Measurements from ENCODE around the gene CELF4.

Gene CELF4

GRCh38 chr18:37575646-37576045, 10.0 kb upstream of the CELF4 start:
- FAIRE-seq (no peak), DNase-seq (ENCODE audit: insufficient read length, low spot score) (no peak)

- DNase-seq (ENCODE audit: insufficient read length, low spot score) = no peak
- FAIRE-seq = no peak
Measured at GRCh38 chr18:37574113-37574512, 8.5 kb upstream of the CELF4 start.

GRCh38 chr18:37572736-37573135, 7.1 kb upstream of the CELF4 start:
- no peak for DNase-seq (ENCODE audit: insufficient read length, low spot score)
- FAIRE-seq = no peak

GRCh38 chr18:37571266-37571665, 5.7 kb upstream of the CELF4 start:
- no peak for DNase-seq (ENCODE audit: insufficient read length, low spot score)
- no peak for FAIRE-seq

- DNase-seq (ENCODE audit: insufficient read length, low spot score) (no peak), FAIRE-seq (no peak)
Measured at GRCh38 chr18:37570336-37570930, 4.8 kb upstream of the CELF4 start.

- DNase-seq (ENCODE audit: insufficient read length, low spot score) (no peak), FAIRE-seq (no peak)
Measured at GRCh38 chr18:37568671-37569070, 3.1 kb upstream of the CELF4 start.

- FAIRE-seq = no peak
- DNase-seq (ENCODE audit: insufficient read length, low spot score) = no peak
Measured at GRCh38 chr18:37567994-37568359, 2.4 kb upstream of the CELF4 start.

GRCh38 chr18:37567061-37567993, 1.7 kb upstream of the CELF4 start:
- FAIRE-seq = no peak

GRCh38 chr18:37566479-37567060, 972 bp upstream of the CELF4 start:
- no peak for DNase-seq (ENCODE audit: insufficient read length, low spot score)
- no peak for FAIRE-seq

More at GRCh38 chr18:37567061-37567993, 1.7 kb upstream of the CELF4 start:
- DNase-seq (ENCODE audit: insufficient read length, low spot score) = no peak

- no peak for DNase-seq (ENCODE audit: insufficient read length, low spot score)
- no peak for FAIRE-seq
Measured at GRCh38 chr18:37565977-37566478, 430 bp upstream of the CELF4 start.

- FAIRE-seq (no peak), DNase-seq (ENCODE audit: insufficient read length, low spot score) (peak; percentile 21)
Measured at GRCh38 chr18:37564711-37565100, 892 bp downstream of the CELF4 start.

- FAIRE-seq (no peak), DNase-seq (ENCODE audit: insufficient read length, low spot score) (no peak)
Measured at GRCh38 chr18:37563931-37564392, 1.6 kb downstream of the CELF4 start.

- FAIRE-seq (no peak), DNase-seq (ENCODE audit: insufficient read length, low spot score) (no peak)
Measured at GRCh38 chr18:37561986-37562385, 3.6 kb downstream of the CELF4 start.

- FAIRE-seq (no peak), DNase-seq (ENCODE audit: insufficient read length, low spot score) (no peak)
Measured at GRCh38 chr18:37560003-37560402, 5.6 kb downstream of the CELF4 start.

- DNase-seq (ENCODE audit: insufficient read length, low spot score) (no peak), FAIRE-seq (no peak)
Measured at GRCh38 chr18:37559194-37559593, 6.4 kb downstream of the CELF4 start.

GRCh38 chr18:37554399-37554787, 11.2 kb downstream of the CELF4 start:
- no peak for DNase-seq (ENCODE audit: insufficient read length, low spot score)
- FAIRE-seq = no peak

- no peak for DNase-seq (ENCODE audit: insufficient read length, low spot score)
- no peak for FAIRE-seq
Measured at GRCh38 chr18:37553633-37554398, 11.8 kb downstream of the CELF4 start.

- DNase-seq (ENCODE audit: insufficient read length, low spot score) = no peak
- FAIRE-seq = no peak
Measured at GRCh38 chr18:37552286-37552685, 13.3 kb downstream of the CELF4 start.

- no peak for FAIRE-seq
Measured at GRCh38 chr18:37551846-37552245, 13.8 kb downstream of the CELF4 start.

GRCh38 chr18:37551249-37551648, 14.3 kb downstream of the CELF4 start:
- FAIRE-seq = no peak
- DNase-seq (ENCODE audit: insufficient read length, low spot score) = no peak

More at GRCh38 chr18:37551846-37552245, 13.8 kb downstream of the CELF4 start:
- DNase-seq (ENCODE audit: insufficient read length, low spot score) = no peak
